ENCODE measurements around the gene PDCL2.

PDCL2 gene

GRCh38 chr4:55530691-55531090 is 61.4 kb downstream of the PDCL2 start:
- no peak for DNase-seq

- no peak for DNase-seq
These were observed 61.9 kb downstream of the PDCL2 start for GRCh38 chr4:55530167-55530566.

GRCh38 chr4:55528491-55528890 is 63.6 kb downstream of the PDCL2 start:
- DNase-seq: no peak

GRCh38 chr4:55524844-55525571 is 67.0 kb downstream of the PDCL2 start:
- DNase-seq: no peak

- DNase-seq: no peak
These were observed 73.6 kb downstream of the PDCL2 start for GRCh38 chr4:55518442-55518841.

GRCh38 chr4:55517526-55518229 is 74.4 kb downstream of the PDCL2 start:
- DNase-seq: no peak

GRCh38 chr4:55512922-55513571 is 79.0 kb downstream of the PDCL2 start:
- no peak for DNase-seq

- DNase-seq: no peak
These were observed 80.0 kb downstream of the PDCL2 start for GRCh38 chr4:55512077-55512476.

GRCh38 chr4:55510685-55511084 is 81.4 kb downstream of the PDCL2 start:
- DNase-seq: no peak

- no peak for DNase-seq
These were observed 82.8 kb downstream of the PDCL2 start for GRCh38 chr4:55509266-55509665.

- DNase-seq: no peak
These were observed 84.4 kb downstream of the PDCL2 start for GRCh38 chr4:55507612-55508011.

All from stimulated activated CD8-positive, alpha-beta memory T cell treated with anti-CD3 and anti-CD28 coated beads, Interleukin-4, amount 100 ng/mL, for 48 hours (primary cell).